Measurements from ENCODE around the gene GLUD2.

- TF ChIP-seq REST (IDR thresholded peaks at IDR 0.05; ENCODE audit: low read depth) (no peak), CEBPB (IDR thresholded peaks at IDR 0.05) (no peak), EP300 (IDR thresholded peaks at IDR 0.05; ENCODE audit: borderline replicate concordance) (no peak), USF1 (IDR thresholded peaks at IDR 0.05) (no peak), CREB1 (IDR thresholded peaks at IDR 0.05; ENCODE audit: low read depth) (no peak), ZBTB7A (IDR thresholded peaks at IDR 0.05; ENCODE audit: low read depth) (no peak), NFIC (IDR thresholded peaks at IDR 0.05) (no peak), YY1 (IDR thresholded peaks at IDR 0.05; ENCODE audit: low read depth) (no peak), MAX (IDR thresholded peaks at IDR 0.05) (no peak), TAF1 (IDR thresholded peaks at IDR 0.05; ENCODE audit: low read depth) (no peak), TEAD4 (IDR thresholded peaks at IDR 0.05) (no peak), EGR1 (IDR thresholded peaks at IDR 0.05) (no peak), TCF12 (IDR thresholded peaks at IDR 0.05; ENCODE audit: low read depth) (no peak), FOXM1 (IDR thresholded peaks at IDR 0.05; ENCODE audit: borderline replicate concordance, low read depth) (no peak)
Measured at GRCh38 chrX:121085612-121086010, 38.2 kb downstream of the GLUD2 start.
